Sigmoid colon (tissue), 4 donors: Measurements from ENCODE around the gene PEX14.

ENCODE experiments used
- CTCF ChIP-seq, 4 experiments: fragments of 450-650 bp in 3 of 4; fragments of 200-600 bp in 1 of 4; IDR thresholded peaks; one replicate each; pipeline ENCODE4 v1.5.1; 2016 to 2019; ENCODE audit warnings: antibody characterized with exemption in 4 of 4, mild to moderate bottlenecking in 3 of 4, moderate library complexity in 2 of 4
- EP300 ChIP-seq, 4 donors: sonication (generic); formaldehyde crosslinking; IDR thresholded peaks; one replicate each; pipeline ENCODE4 v1.6.1; 2017; ENCODE audit warnings: antibody characterized with exemption in 4 of 4
- POLR2A ChIP-seq, 2 donors: fragments of 450-650 bp; IDR thresholded peaks; one replicate each; pipeline ENCODE4 v1.6.1; 2016; ENCODE audit warnings: antibody characterized with exemption in 2 of 2, mild to moderate bottlenecking in 2 of 2, moderate library complexity in 2 of 2

GRCh38 chr1:10599194-10599861, 124.6 kb downstream of the PEX14 start:
- no peak for TF ChIP-seq CTCF (IDR thresholded peaks at IDR 0.05)
- no peak for TF ChIP-seq POLR2A (IDR thresholded peaks at IDR 0.05)
- no peak for TF ChIP-seq EP300 (IDR thresholded peaks at IDR 0.05)
